C4-2B (cell line): Measurements from ENCODE around the gene CDRT15L2.
"Not testable (repeated sequence)": the region's sequence is repeated elsewhere in the genome, so short reads cannot be mapped to it uniquely, and the experiment has no call there.

Experiments used
- H3K27ac ChIP-seq: fragments of 450-650 bp; 2 replicates; pipeline ENCODE4 v1.5.1; 2017
- ZFX ChIP-seq: fragments of 450-650 bp; IDR thresholded peaks from 2 replicates; pipeline ENCODE4 v1.6.1; 2017
- TF ChIP-seq, protein P1 (sequence below): fragments of 450-650 bp; conservative IDR thresholded peaks from 2 replicates; pipeline ENCODE4 v1.5.1; 2017; ENCODE audit warnings: mild to moderate bottlenecking

The CDRT15L2 gene

DNA sequence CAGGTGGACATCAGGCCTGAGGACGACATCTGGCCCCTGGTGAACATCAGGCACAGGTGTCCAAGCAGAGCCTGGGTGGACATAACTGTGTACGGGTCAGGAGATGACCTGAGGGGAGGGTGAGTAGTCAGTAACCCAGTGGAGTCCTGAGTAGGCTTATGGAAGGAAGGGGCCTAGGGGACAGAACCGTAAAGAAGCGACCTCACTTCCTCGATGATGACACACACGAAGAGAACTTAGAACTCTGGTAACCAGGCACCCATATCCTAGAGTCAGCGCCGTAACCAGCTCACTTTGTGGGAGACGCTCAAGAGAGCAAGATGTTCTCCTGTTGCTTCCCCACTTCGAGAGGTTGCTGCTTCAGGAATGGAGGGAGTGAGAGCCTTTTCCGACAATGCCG lies at the start of gene CDRT15L2:
CDRT15L2 (plus strand) TSS at position 301 of the 400 bp plus-strand sequence; CDS start at position 321, 20 bp downstream.
- not testable (repeated sequence) for H3K27ac ChIP-seq

DNA sequence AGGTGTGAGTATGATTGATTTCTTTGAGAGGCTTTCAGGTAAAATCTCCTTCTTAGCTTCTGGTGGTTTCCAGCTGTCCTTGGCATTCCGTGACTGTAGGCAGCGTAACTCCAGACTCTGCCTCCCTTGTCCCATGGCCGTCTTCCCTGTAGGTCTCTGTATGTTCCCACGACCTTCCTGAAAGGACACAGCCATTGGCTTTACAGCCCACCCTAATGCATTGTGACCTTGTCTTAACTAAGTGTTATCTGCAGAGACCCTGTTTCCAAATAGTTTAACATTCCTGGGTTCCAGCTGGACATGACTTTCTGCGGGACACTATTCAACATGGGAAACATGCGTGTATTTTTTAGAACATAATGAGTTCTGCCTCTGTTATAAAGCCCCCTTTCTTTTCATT lies 49.4 kb upstream of the CDRT15L2 start:
- H3K27ac ChIP-seq, result not testable (repeated sequence)

DNA sequence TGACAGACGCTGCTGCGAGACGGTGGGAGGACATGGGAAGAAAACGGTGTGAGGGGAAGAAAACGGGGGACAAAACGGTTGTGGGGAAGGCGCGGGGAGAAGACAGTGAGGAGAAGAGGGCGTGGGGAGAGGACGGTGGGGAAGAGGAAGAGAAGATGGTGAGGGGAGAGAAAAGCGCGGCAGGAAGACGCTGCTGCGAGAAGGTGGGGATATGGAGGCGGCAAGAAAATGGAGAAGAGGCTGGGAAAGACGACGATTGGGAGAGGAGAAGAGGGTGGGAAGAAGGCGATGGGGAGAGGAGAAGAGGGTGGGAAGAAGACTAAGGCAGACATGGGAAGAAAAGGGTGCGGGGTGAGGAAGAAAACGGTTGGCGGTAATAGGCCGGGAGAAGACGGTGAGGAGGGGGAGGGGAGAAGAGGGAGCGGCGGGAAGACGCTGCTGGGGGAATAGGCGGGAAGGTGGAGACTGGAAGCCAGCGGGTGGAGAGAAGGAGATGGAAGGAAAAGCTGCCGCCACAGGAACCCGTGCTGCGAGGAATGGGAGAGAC lies 46.9 kb upstream of the CDRT15L2 start:
- H3K27ac ChIP-seq, result not testable (repeated sequence)

DNA sequence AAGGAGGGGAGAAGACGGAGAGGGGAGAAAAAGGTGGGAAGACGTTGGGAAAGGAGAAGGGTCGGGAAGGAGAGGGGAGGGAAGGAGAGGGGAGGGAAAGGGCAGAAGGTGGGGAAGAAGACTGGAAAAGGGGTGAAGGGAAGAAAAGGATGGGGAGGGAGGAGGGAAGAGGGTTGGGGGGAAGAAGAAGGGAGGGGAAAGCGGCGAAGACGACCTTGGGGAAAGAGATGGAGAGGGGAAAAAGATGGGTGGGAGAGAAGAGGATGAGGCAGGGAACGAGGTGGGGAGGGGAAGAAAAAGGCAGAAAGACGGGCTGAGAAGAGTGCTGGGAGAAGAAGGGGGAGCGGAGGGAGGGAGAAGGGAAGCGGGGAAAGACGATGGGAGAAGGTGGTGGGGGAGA lies 46.3 kb upstream of the CDRT15L2 start:
- not testable (repeated sequence) for H3K27ac ChIP-seq

DNA sequence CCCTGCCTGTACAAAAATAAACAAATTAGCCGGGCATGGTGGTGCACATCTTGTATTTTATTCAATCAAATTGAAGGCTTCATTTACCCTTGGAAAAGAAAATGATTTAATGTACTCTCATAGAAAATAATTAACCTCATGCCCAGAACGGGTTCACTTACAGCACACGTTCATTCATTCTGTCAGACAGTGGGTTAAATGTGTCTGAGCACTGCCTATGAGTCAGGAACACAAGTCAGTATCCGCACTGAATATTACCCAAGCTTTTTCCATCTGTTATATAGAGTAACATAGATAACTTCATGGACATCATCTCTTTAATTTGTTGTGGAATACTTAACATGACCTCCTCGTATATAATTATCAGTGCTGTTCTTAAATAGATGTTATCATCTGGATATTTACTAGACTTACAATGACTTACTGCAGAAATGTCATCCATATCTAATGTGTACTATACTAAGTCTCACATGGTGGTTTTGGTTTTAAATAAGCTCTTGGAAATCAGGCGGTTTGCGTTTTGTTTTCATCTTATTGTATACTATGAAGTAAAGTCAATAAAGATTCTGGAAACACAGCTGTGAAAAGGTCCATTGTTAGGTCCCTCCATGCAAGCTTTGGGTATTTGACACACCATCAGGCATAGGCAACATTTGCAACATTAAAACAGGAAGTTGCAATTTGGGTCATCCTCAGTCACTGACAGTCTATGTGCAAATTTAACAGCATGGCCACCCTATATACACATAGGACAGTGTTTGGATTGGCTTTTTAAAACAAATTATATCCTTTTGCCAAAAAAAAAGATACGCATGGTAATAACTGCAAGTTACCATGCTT lies 44.6 kb upstream of the CDRT15L2 start:
- not testable (repeated sequence) for H3K27ac ChIP-seq

DNA sequence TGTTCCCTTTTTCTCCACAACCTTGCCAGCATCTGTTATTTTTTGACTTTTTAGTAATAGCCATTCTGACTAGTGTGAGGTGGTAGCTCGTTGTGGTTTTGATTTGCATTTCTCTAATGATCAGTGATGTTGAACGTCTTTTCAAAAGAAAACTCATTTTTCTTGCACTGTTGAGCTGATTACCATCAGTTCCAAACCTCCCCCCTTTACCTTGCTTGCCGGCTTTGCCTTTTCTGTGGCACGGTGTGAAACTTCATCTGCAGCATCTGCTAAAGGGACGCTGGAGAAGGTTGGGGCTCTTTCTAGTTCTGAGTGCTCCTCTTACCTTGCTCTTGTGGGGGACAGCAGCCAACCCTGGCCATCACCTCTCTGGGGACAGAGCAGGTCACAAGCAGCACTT lies 39.1 kb upstream of the CDRT15L2 start:
- H3K27ac ChIP-seq, result not testable (repeated sequence)

DNA sequence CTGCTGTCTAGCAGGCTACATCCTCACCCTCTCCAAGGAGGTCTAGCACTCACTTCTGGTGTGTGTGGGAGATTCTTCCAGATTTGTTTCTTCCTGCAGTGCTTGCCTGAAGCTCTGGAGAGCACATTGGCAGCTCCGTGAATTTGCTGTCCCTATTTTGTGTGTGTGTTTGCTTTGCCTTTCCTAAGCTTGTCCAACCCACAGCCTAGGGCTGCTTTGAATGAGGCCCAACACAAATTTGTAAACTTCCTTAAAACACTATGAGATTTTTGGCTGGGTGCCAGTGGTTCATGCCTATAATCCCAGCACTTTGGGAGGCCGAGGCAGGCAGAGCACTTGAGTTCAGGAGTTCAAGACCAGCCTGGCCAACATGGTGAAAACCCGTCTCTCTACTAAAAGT lies 38.7 kb upstream of the CDRT15L2 start:
- H3K27ac ChIP-seq, result not testable (repeated sequence)

DNA sequence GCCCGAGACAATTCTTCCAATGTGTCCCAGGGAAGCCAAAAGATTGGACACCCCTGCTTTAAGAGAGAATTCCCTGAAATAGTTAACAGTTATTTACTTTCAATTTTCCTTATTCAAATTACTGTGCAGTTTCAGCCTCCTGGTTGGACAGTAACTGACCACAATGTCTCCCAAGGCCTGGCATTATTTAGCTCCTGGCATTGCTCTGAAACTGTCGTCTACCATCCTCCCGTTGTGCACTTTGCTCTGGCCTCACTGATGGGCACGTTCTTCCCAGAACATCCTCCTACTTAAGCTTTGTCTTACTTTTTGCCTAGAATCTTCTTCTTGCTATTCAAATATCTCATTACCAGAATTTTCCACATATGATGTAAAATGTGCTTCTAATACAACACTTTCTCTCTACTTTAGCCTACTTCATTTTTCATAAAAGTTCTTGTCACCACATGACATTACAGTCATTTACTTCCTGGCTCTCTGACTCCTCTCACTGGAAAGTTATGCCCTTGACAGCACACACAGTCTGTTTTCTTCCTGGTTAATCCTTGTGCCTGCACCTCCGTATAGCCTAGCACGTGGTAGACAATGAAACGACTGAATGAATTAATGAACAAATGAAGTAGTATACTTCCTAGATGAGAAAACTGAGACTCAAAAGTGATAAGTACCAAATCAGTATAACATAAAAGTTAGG lies 37.5 kb upstream of the CDRT15L2 start:
- H3K27ac ChIP-seq, result not testable (repeated sequence)
- TF ChIP-seq, protein P1, sequence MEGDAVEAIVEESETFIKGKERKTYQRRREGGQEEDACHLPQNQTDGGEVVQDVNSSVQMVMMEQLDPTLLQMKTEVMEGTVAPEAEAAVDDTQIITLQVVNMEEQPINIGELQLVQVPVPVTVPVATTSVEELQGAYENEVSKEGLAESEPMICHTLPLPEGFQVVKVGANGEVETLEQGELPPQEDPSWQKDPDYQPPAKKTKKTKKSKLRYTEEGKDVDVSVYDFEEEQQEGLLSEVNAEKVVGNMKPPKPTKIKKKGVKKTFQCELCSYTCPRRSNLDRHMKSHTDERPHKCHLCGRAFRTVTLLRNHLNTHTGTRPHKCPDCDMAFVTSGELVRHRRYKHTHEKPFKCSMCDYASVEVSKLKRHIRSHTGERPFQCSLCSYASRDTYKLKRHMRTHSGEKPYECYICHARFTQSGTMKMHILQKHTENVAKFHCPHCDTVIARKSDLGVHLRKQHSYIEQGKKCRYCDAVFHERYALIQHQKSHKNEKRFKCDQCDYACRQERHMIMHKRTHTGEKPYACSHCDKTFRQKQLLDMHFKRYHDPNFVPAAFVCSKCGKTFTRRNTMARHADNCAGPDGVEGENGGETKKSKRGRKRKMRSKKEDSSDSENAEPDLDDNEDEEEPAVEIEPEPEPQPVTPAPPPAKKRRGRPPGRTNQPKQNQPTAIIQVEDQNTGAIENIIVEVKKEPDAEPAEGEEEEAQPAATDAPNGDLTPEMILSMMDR, result 0 out of 2 replicates have a peak, but pooled peaks have one; percentile 5

DNA sequence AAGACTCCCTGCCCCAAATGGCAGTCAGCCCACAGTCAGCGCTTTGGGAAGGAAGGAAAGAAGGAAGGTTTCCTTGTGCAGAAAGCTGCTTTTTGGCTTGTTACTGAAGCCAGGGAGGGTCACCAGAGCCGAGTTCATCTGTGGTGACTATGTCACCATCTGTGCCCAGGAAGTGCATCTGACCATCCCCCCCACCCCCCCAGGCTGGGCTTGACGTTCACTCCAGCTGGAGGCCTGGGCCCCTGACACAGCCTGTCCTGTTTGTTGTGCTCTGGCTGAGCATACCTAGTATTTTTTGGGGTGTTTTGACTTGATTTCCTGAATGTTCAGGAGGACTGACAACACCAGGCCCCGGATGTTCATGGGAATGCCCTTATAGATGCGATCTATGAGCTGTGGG lies 31.6 kb upstream of the CDRT15L2 start:
- H3K27ac ChIP-seq, result not testable (repeated sequence)

DNA sequence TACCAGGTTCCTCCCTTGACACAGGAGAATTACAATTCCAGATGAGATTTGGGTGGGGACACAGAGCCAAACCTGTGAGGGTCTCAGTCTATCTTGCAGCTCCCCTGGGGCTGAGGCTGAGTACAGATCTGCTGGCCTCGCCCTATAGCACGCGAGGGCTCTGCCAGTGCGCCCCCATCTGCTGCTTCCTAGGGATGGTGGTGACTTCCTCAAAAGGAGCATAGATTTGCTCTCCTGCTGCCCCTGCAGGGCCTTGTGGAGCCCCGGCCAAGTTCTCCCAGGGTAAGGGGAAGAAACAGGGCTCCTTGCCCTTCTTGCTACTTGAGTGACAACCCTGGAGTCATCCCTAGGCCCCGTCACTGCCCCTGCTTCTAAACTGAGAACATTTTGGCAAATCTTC lies 26.6 kb upstream of the CDRT15L2 start:
- not testable (repeated sequence) for H3K27ac ChIP-seq

DNA sequence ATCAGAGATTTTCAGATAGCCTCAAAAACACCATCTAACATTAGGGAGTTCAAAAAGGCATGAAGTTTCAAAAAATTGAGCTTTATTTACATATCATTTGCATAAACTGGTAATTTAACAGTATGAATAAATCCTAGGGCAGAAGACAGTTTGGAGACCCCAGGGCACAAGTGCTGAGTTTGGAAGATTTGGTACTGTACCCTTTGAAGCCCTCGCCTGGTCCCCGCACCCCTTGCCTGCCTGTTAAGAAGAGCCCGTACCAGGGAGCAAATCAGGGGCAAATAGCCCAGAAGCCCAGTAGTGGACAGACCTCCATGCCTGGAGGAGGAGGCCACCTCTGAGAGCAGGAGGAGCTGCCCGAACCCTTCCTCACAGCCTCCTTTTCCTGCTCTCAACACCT lies 24.8 kb upstream of the CDRT15L2 start:
- H3K27ac ChIP-seq, result not testable (repeated sequence)

DNA sequence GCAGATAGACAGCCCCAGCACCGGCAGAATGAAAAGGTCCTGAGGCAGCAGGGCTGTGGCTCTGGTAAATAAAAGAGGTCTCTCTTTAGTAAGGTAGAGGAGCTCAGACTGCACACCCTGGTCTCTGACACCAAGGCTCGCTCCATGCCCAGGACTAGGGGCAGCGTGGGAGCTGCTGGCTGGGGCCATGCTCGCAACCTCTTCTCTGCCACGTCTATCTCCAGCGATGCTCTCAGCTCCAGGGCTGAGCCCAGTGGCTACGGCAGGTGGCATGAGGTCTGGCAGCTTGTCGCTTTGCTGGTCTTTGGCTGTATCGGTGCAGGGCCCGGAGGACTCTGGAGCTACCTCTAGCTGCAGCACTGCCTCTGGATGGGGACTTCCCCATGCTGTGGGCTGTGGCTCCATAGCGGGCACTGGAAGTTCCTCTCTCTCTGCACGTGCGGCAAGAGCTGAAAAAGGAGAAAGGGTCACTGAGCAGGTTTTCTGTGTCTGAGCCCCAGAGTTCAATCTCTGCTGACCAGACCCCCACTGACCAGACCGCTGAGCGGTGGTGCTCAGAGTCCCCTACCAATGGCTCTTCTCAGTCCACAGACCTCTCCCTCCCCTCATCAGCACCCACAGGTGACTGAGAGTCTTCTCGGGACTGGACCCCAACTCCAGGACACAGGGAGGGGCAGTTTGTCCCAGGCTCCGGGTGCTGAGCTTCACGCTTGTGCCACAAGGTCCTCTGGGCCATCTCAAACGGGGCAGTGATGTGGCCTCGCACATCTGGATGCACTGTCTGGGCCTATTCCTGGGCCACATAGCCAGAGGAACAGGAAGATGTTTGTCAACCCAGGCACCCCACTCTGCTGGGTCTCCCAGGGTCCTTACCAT lies 24.2 kb upstream of the CDRT15L2 start:
- H3K27ac ChIP-seq, result not testable (repeated sequence)

DNA sequence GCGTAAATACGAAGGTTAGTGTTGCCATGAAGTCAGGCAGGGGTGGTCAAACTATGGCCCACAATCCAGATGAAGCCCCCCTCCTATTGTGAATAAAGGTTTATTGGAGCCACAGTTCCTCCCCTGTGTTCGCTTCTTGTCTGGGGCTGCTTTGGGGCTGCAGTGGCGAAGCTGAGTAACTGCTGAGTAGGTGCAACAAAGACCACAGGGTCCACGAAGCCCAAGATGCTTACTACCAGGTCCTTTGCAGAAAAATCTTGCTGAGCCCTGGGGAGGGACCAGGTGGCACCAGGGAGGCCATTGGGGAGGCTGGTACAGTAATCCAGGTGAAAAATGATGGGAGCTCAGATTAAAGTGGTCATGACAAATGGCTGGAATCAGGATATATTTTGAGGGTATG lies 21.4 kb upstream of the CDRT15L2 start:
- not testable (repeated sequence) for H3K27ac ChIP-seq

DNA sequence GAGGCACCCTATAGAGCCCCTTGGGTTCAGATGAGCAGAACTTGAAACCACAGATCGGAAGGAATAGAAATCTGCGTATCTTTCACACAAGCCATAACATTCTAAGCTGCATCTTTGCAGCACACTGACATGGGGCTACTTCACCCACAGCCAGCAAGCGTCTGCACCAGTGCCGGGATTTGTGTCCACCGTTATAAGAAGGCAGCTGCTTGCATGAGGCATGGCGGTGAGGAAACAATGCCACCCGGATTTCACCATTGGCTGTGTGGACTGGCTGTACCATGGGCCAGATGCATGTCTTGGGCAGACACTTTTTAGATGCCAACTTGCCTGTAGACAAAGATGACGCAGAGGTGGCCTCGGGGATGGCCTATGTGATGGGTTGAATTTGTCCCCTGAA lies 20.5 kb upstream of the CDRT15L2 start:
- not testable (repeated sequence) for H3K27ac ChIP-seq

DNA sequence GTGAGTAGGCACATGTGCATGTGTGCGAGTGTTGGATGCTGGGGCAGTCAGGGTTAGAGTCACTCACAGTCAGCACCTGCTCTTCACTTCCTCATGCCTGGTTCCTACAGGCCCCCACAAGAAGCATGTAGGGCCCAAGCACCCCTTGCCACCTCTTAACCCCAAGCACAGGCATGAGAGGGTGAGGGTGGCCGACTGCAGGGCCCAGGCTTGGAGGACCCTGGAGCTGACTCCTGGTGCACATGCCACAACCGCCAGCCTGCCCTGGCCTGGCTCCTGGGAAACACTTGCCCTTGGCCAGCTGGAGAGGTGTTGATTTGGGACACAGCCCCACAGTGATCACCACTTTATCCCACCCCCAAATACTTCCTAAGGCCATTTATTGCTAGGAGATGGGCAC lies 16.9 kb upstream of the CDRT15L2 start:
- no peak overlapping the region for H3K27ac ChIP-seq
- TF ChIP-seq ZFX, result no peak
- TF ChIP-seq, protein P1, result no peak

DNA sequence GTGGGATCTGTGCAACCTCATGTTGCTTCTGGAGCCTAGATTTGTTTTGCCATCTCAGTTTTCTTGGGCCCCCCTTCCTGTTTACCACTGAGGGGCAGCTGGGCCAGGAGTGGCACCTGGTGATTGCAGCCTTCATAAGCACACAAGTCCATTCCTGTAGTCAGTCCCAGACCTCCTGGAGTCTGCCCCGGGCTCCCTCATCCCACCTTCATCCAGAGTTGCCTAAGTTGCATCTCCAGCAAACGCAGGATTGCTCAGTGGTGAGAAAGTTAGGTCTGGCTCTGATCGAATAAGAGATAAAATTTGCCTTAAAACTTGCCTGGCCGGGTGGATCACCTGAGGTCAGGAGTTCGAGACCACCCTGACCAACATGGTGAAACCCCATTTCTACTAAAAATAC lies 14.3 kb upstream of the CDRT15L2 start:
- not testable (repeated sequence) for H3K27ac ChIP-seq
